Mucosa of stomach (tissue), 1 donor: ENCODE measurements around the gene CINP.

Source experiments
- H3K27me3 ChIP-seq: one replicate; pipeline ENCODE4 v1.7.0; 2013; ENCODE audit warnings: mild to moderate bottlenecking, low read length; ENCODE audit not compliant: control insufficient read depth, insufficient read depth
- H3K36me3 ChIP-seq: one replicate; pipeline ENCODE4 v1.7.0; 2013; ENCODE audit warnings: low read length; ENCODE audit not compliant: control insufficient read depth, insufficient read depth
- H3K4me1 ChIP-seq: one replicate; pipeline ENCODE4 v1.7.0; 2013; ENCODE audit warnings: mild to moderate bottlenecking, low read length; ENCODE audit not compliant: control insufficient read depth, insufficient read depth
- H3K4me3 ChIP-seq: one replicate; pipeline ENCODE4 v1.7.0; 2013; ENCODE audit warnings: low read length
- H3K9ac ChIP-seq: one replicate; pipeline ENCODE4 v1.7.0; 2013; ENCODE audit warnings: mild to moderate bottlenecking, low read length, moderate library complexity
- H3K9me3 ChIP-seq: one replicate; pipeline ENCODE4 v1.7.0; 2013; ENCODE audit warnings: mild to moderate bottlenecking, low read length, moderate library complexity; ENCODE audit not compliant: control insufficient read depth
- donor health status: Pancreatic carcinoma.

Gene CINP

DNA sequence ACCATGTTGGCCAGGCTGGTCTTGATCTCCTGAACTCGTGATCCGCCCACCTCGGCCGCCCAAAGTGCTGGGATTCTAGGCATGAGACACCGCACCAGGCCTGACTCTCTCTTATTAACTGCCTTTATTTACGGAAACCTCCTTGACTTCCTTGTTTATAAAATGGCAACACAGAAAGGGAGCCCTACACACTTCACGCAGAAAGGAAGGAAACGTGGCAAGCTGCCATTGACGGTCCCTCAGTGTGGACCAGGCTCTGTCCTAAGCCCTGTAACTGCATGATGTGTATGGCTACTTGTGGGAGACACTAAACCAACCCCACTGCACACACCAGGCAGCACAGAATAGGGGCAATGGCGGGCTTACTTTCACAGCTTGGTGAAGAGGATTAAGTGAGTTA is 11.7 kb downstream of the CINP start:
- no peaks in the 10 kb centered on the region for H3K4me1 ChIP-seq
- no peaks in the 10 kb centered on the region for H3K27me3 ChIP-seq
- H3K9ac ChIP-seq, result no peak overlapping the region
- H3K9me3 ChIP-seq, result no peaks in the 10 kb centered on the region
- H3K4me3 ChIP-seq, result no peak overlapping the region
- no peaks in the 10 kb centered on the region for H3K36me3 ChIP-seq

DNA sequence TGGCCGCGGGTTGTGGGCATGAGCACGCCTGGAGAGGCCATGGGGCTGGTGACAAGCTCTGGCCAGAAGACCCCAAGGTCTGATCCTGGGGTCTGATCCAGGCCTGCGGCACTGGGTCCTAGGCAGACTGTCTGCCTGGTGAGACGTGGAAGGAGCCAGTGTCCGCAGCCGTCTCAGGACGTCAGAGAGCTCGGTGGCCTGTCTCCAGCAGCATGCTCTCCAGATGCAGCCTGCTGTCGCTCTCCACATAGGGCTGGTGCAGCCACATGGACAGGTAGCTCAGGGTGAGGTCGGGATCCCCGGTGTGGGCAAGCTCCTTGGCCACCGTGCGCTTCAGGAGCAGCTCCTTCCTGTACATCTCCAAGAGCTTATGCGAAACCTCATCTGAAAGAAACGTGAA is 14.3 kb downstream of the CINP start:
- Histone ChIP-seq H3K27me3 (no peaks in the 10 kb centered on the region), H3K4me1 (no peaks in the 10 kb centered on the region), H3K9ac (no peak overlapping the region), H3K36me3 (peaks cover 8% of the 10 kb centered on the region), H3K4me3 (no peak overlapping the region), H3K9me3 (no peaks in the 10 kb centered on the region)

GRCh38 chr14:102346645-102347044 is 16.0 kb downstream of the CINP start:
- no peak overlapping the region for H3K4me3 ChIP-seq
- H3K4me1 ChIP-seq, result no peaks in the 10 kb centered on the region
- no peak overlapping the region for H3K9ac ChIP-seq
- H3K9me3 ChIP-seq, result no peaks in the 10 kb centered on the region
- peaks cover 8% of the 10 kb centered on the region for H3K36me3 ChIP-seq
- H3K27me3 ChIP-seq, result no peaks in the 10 kb centered on the region

DNA sequence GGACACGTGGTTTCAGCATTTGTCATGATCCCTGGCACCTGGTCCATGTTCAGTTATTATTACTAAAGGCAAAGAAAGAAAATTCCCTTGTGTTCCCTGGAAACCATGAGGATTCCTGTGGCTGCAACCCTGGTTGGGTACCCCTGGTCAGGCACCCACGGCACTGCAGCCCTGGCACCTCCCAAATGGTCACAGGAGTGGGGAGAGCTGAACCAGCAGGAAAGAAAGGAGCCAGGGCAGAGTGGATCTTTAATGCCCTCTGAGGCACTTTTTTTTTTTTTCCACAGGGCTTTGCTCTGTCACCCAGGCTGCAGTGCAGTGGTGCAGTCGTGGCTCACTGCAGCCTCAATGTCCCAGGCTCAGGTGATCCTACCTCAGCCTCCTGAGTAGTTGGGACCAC is 17.5 kb downstream of the CINP start:
- Histone ChIP-seq H3K36me3 (peaks cover 8% of the 10 kb centered on the region), H3K27me3 (no peaks in the 10 kb centered on the region), H3K4me1 (no peaks in the 10 kb centered on the region), H3K4me3 (no peak overlapping the region), H3K9me3 (no peaks in the 10 kb centered on the region), H3K9ac (no peak overlapping the region)

DNA sequence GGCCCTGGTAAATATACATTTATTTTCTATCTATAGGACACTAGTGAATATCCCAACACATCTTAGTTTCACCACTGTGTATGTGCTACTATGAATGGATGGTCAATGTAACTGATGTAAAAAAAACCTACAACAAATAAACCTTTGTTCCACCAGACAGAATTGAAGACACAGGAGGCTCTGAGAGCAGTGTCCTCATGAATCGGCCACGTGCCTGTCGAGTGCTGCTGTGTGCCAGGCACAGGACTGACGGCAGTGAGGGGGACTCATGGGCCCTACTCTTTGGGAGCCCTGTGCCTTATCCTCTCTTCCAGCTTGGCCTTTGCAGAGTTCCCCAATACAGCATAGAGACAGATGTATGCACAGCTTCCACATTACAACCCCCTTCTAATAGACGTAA is 18.2 kb downstream of the CINP start:
- Histone ChIP-seq H3K27me3 (no peaks in the 10 kb centered on the region), H3K4me1 (no peaks in the 10 kb centered on the region), H3K36me3 (peaks cover 8% of the 10 kb centered on the region), H3K4me3 (no peak overlapping the region), H3K9ac (no peak overlapping the region), H3K9me3 (no peaks in the 10 kb centered on the region)

DNA sequence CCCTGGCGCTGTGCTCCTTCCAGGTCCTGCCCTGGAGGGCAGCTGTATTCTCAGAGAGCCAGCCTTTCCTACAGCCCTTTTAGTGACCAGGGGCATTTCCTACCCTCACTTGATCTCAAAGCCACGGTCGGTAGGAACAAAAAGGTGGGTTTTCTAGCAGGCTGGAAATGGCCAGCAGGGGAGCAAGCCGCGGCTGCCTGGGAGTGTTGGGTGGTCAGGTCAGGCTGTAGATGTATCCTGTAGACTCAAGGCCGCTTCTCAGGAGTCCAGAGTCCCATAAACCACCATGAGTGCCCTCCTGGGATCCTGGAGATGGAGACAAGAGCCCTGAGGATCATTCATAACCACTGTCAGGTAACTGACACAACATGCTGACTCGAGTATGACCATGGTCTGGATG is 18.6 kb downstream of the CINP start:
- Histone ChIP-seq H3K9me3 (no peaks in the 10 kb centered on the region), H3K36me3 (peaks cover 8% of the 10 kb centered on the region), H3K27me3 (no peaks in the 10 kb centered on the region), H3K9ac (no peak overlapping the region), H3K4me1 (no peaks in the 10 kb centered on the region), H3K4me3 (no peak overlapping the region)

DNA sequence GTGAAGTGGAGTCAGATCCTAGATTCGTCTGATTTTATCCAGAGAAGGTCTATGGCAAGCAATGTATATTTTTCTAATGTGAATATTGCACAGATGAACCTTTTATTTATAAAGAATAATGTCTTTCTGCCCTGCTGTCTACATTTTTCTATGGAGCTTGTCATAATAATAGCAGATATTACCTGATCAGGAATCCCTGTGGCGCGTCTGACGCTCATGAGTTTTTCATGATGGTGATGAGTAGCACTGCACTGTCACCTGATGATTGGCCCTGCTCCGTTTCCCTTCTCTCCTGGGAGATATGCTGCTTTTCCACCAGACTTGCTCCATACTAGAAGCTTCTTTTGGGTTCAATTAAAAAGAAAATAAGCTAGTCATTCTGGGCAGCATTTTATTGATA is 20.5 kb downstream of the CINP start:
- Histone ChIP-seq H3K27me3 (no peaks in the 10 kb centered on the region), H3K4me3 (no peak overlapping the region), H3K36me3 (peaks cover 8% of the 10 kb centered on the region), H3K9ac (no peak overlapping the region), H3K4me1 (no peaks in the 10 kb centered on the region), H3K9me3 (no peaks in the 10 kb centered on the region)

DNA sequence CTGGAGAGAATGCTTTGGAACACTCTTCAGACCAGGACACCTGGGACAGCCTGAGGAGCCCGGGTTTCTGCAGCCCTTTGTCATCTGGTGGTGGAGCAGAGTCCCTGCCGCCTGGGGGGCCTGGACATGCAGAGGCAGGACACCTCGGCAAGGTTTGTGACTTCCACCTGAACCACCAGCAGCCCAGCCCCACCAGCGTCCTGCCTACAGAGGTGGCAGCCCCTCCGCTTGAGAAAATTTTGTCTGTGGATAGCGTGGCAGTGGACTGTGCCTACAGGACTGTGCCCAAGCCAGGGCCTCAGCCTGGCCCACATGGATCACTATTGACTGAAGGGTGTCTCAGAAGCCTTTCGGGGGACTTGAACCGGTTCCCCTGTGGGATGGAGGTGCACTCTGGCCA is 21.1 kb downstream of the CINP start:
- Histone ChIP-seq H3K4me1 (no peaks in the 10 kb centered on the region), H3K36me3 (peaks cover 8% of the 10 kb centered on the region), H3K9ac (no peak overlapping the region), H3K9me3 (no peaks in the 10 kb centered on the region), H3K4me3 (no peak overlapping the region), H3K27me3 (no peaks in the 10 kb centered on the region)

DNA sequence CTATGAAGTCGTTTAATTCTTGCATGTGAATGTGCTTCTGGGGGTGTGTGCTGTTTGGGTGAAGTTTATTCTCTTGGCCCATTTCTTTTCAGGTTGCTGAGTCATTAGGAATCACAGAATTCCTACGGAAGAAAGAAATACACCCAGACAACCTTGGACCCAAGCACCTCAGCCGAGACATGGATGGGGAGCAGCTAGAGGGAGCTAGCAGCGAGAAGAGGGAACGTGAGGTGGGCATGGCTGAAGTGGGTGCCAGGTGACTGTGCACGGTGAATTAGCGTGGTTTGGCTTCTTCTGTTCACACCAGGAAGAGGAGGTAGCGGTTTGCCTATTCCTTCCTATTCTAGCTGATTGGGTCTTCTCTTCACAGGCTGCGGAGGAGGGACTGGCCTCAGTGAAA is 24.0 kb downstream of the CINP start:
- Histone ChIP-seq H3K9me3 (no peaks in the 10 kb centered on the region), H3K36me3 (no peaks in the 10 kb centered on the region), H3K4me3 (no peak overlapping the region), H3K9ac (no peak overlapping the region), H3K27me3 (no peaks in the 10 kb centered on the region), H3K4me1 (no peaks in the 10 kb centered on the region)

DNA sequence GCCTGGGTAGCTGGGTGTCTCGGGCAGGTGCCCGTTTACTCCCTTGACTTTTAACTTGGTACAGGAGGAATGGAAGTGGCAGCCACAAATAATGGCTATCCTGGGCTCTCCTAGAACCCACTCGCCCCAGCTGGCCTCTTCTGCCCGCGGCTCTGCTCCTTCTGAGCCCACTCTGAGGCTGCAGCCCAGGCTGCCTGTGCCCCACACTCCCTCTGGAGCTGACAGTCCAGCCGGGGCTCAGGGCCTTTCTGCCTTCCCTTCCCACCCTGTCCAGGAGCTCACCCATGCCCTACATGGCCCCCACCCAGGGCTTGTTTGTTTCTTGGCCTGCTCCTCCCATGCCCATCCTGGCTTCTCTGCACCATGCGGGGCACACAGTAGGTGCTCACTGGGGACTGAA is 27.5 kb downstream of the CINP start:
- no peaks in the 10 kb centered on the region for H3K36me3 ChIP-seq
- no peaks in the 10 kb centered on the region for H3K4me1 ChIP-seq
- H3K9me3 ChIP-seq, result no peaks in the 10 kb centered on the region
- no peaks in the 10 kb centered on the region for H3K27me3 ChIP-seq
- no peak overlapping the region for H3K4me3 ChIP-seq
- no peak overlapping the region for H3K9ac ChIP-seq

- no peaks in the 10 kb centered on the region for H3K9me3 ChIP-seq
- no peak overlapping the region for H3K4me3 ChIP-seq
- H3K9ac ChIP-seq, result no peak overlapping the region
- H3K4me1 ChIP-seq, result no peaks in the 10 kb centered on the region
- H3K36me3 ChIP-seq, result no peaks in the 10 kb centered on the region
- no peaks in the 10 kb centered on the region for H3K27me3 ChIP-seq
Measured at GRCh38 chr14:102333795-102334705, 28.6 kb downstream of the CINP start.

DNA sequence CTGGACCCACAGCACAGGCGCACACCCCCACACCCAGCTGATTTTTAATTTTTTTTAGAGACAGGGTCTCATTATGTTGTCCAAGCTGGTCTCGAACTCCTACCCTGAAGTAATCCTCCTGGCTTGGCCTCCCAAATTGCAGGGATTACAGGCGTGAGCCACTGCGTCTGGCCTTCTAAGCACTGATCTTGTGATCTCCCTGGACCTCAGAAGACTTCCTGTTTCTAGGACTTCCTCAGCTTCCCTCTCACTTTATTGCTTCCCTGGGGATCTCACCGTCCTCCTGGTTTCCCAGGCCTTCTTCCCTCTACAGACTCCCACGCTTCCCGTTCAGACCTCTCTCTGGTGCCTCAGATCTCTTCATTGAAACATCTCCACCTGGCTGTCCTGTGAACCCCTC is 29.3 kb downstream of the CINP start:
- no peaks in the 10 kb centered on the region for H3K4me1 ChIP-seq

GRCh38 chr14:102330806-102331205 is 31.9 kb downstream of the CINP start:
- Histone ChIP-seq H3K27me3 (no peaks in the 10 kb centered on the region), H3K36me3 (no peaks in the 10 kb centered on the region), H3K9ac (no peak overlapping the region), H3K4me3 (no peak overlapping the region), H3K9me3 (no peaks in the 10 kb centered on the region), H3K4me1 (no peaks in the 10 kb centered on the region)

More for the DNA sequence above, 29.3 kb downstream of the CINP start:
- no peaks in the 10 kb centered on the region for H3K9me3 ChIP-seq
- H3K9ac ChIP-seq, result no peak overlapping the region
- no peak overlapping the region for H3K4me3 ChIP-seq
- no peaks in the 10 kb centered on the region for H3K36me3 ChIP-seq
- H3K27me3 ChIP-seq, result no peaks in the 10 kb centered on the region
